ENCODE results near the gene SYT8.
"Not testable (repeated sequence)": the region's sequence is repeated elsewhere in the genome, so short reads cannot be mapped to it uniquely, and the experiment has no call there.

Gene SYT8

GRCh38 chr11:1862588-1863351 lies 28.0 kb downstream of the SYT8 start:
- DNase-seq = no peak

- DNase-seq = peak in 1 of 2 donors; percentile 53
These were observed 28.8 kb downstream of the SYT8 start for GRCh38 chr11:1863352-1864216.

GRCh38 chr11:1864231-1864630 lies 29.4 kb downstream of the SYT8 start:
- DNase-seq = no peak

- no peak for DNase-seq
These were observed 30.3 kb downstream of the SYT8 start for GRCh38 chr11:1864831-1865665.

- DNase-seq = no peak
These were observed 31.4 kb downstream of the SYT8 start for GRCh38 chr11:1866226-1866625.

GRCh38 chr11:1866776-1867175 lies 32.0 kb downstream of the SYT8 start:
- no peak for DNase-seq

- no peak for DNase-seq
These were observed 32.6 kb downstream of the SYT8 start for GRCh38 chr11:1867381-1867780.

- no peak for DNase-seq
These were observed 33.4 kb downstream of the SYT8 start for GRCh38 chr11:1868056-1868635.

GRCh38 chr11:1868636-1869291 lies 34.0 kb downstream of the SYT8 start:
- no peak for DNase-seq

- no peak for DNase-seq
These were observed 34.9 kb downstream of the SYT8 start for GRCh38 chr11:1869427-1870325.

GRCh38 chr11:1870326-1870696 lies 35.5 kb downstream of the SYT8 start:
- DNase-seq = no peak

GRCh38 chr11:1870721-1871466 lies 36.1 kb downstream of the SYT8 start:
- peak; percentile 39 to 55 for DNase-seq

- no peak for DNase-seq
These were observed 36.7 kb downstream of the SYT8 start for GRCh38 chr11:1871531-1871930.

GRCh38 chr11:1872267-1872985 lies 37.6 kb downstream of the SYT8 start:
- no peak for DNase-seq

GRCh38 chr11:1873048-1873812 lies 38.4 kb downstream of the SYT8 start:
- no peak for DNase-seq

- not testable (repeated sequence) for DNase-seq
These were observed 39.0 kb downstream of the SYT8 start for GRCh38 chr11:1873813-1874150.

GRCh38 chr11:1874441-1875092 lies 39.8 kb downstream of the SYT8 start:
- not testable (repeated sequence) for DNase-seq

GRCh38 chr11:1875093-1875850 lies 40.5 kb downstream of the SYT8 start:
- DNase-seq = no peak

Measured in CD4-positive, alpha-beta T cell treated with Interleukin-4 for 1 hour (primary cell).